Activated CD8-positive, alpha-beta T cell treated with anti-CD3 and anti-CD28 coated beads for 36 hours (primary cell): ENCODE data around the gene HNF1A. TPM values are rescaled to one million over a fixed set of nuclear protein-coding genes. Genes with fewer than 3 reads are reported as not detected.

Experiments used
- ATAC-seq: fragments of 200-7000 bp; cut with Tn5 transposase; one replicate; pipeline ENCODE4 v1.10.0; 2021; ENCODE audit warnings: mild to moderate bottlenecking, moderate library complexity
- CTCF ChIA-PET: fragments of 350-600 bp; sonication (Branson Sonifier 250); formaldehyde crosslinking; loops from one replicate; lab custom pipeline; 2021; ENCODE audit warnings: antibody characterized with exemption; lab: Charles Lee
- POLR2A ChIA-PET: fragments of 350-600 bp; sonication (Branson Sonifier 250); formaldehyde crosslinking; loops from one replicate; lab custom pipeline; 2021; ENCODE audit warnings: antibody characterized with exemption; lab: Charles Lee
- DNase-seq: peaks from one replicate; pipeline ENCODE4 v3.0.0-alpha.2; 2020
- H3K27ac Mint-ChIP-seq: one replicate; pipeline ENCODE4 v1.8.0; 2021; ENCODE audit warnings: mild to moderate bottlenecking, mixed read lengths
- H3K27me3 Mint-ChIP-seq: one replicate; pipeline ENCODE4 v1.8.0; 2021; ENCODE audit warnings: mixed read lengths
- H3K36me3 Mint-ChIP-seq: one replicate; pipeline ENCODE4 v1.8.0; 2021; ENCODE audit warnings: low read depth, mixed read lengths
- H3K4me1 Mint-ChIP-seq: one replicate; pipeline ENCODE4 v1.8.0; 2021; ENCODE audit warnings: low read depth, mixed read lengths
- H3K4me3 Mint-ChIP-seq: one replicate; pipeline ENCODE4 v1.8.0; 2021; ENCODE audit warnings: mild to moderate bottlenecking, moderate library complexity, mixed read lengths
- H3K9me3 Mint-ChIP-seq: one replicate; pipeline ENCODE4 v1.8.0; 2021; ENCODE audit warnings: mixed read lengths
- intact Hi-C: fragments of 100-400 bp; cut with micrococcal nuclease; formaldehyde crosslinking; loops from one replicate; pipeline ENCODE4 v1.10.0; 2022
- total RNA-seq, 2 experiments: library from RNA; stranded (reverse); gene quantifications; one replicate each; pipeline ENCODE4 v1.2.3, GENCODE V29; 2021
- TF ChIP-seq, protein P1 (sequence below): fragments of 200-600 bp; IDR thresholded peaks from one replicate; pipeline ENCODE4 v1.8.0; 2022; ENCODE audit warnings: antibody characterized with exemption, mild to moderate bottlenecking

The HNF1A gene
- total RNA-seq, 2 experiments from 2014 or later, result not detected

DNA sequence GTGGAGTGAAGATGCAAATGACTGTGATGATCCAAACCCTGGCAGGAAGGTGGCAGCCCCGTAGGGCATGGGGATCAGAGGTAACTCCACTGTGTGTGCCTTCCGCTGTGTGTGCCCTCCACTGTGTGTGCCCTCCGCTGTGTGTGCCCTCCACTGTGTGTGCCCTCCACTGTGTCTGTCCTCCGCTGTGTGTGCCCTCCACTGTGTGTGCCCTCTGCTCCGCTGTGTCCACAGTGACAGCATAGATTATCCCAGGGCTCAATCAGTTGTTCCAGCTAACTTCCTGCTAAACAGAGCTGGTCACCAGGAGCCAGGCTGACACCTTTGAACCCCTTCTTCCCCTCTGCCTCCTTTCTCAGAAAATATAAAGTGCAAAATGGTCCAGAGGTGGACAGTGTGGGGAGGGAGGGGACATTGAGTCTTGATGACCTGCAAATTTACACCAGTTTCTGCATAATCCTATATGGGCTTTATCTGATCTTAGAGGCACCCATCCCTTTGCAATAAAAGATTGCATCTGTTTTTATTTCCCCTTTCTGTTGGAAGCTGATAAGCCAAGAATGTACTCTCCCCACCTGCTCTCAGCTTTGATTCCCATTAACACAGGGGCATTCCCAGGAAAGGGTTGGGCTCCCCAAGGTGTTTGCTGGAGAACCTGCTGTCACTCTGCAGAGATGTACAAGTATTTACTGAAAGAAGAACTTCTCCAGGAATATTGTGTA lies 21.6 kb upstream of the HNF1A start:
- POLR2A ChIA-PET, result no interaction called here

DNA sequence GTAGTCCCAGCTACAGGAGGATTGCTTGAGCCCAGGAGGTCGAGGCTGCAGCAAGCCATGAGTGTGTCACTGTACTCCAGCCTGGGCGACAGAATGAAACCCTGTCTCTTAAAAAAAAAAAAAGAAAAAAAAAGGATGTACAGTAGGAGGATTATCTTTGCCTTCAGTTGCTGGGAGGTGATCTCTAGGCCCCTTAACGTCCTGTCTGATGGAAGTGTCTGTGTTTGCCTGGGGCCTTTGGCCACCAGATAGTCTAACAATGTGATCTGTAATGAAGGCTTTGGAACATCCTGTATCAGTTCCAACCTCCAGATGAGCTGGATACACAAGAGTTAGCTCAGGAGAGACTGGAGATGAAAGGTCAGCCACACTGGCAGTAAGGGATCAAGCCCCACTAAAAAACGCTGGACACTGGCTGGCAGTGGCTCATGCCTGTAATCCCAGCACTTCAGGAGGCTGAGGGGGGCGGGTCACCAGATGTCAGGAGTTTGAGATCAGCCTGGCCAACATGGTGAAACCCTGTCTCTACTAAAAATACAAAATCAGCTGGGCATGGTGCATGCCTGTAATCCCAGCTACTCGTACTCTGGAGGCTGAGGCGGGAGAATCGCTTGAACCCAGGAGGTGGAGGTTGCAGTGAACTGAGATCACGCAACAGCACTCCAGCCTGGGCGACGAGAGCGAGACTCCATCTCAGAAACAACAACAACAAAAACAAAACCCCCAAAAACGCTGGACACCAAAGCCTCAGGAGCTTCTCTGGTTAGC lies 19.0 kb upstream of the HNF1A start:
- no peaks in the 10 kb centered on the region for H3K36me3 Mint-ChIP-seq
- intact Hi-C loops, result no loop called here
- ChIA-PET CTCF (interaction anchor here (0.8 to 2.0 kb wide), 3 partner anchors 12 to 102 kb away, joined by 3 to 6 read pairs (median 5); no protein-coding TSS in a partner anchor), POLR2A (interaction anchor here (0.7 to 1.1 kb wide), 3 partner anchors 14 to 76 kb away, joined by 3 read pairs; no protein-coding TSS in a partner anchor)
- DNase-seq (no peak), ATAC-seq (no peak)
- TF ChIP-seq, protein P1, sequence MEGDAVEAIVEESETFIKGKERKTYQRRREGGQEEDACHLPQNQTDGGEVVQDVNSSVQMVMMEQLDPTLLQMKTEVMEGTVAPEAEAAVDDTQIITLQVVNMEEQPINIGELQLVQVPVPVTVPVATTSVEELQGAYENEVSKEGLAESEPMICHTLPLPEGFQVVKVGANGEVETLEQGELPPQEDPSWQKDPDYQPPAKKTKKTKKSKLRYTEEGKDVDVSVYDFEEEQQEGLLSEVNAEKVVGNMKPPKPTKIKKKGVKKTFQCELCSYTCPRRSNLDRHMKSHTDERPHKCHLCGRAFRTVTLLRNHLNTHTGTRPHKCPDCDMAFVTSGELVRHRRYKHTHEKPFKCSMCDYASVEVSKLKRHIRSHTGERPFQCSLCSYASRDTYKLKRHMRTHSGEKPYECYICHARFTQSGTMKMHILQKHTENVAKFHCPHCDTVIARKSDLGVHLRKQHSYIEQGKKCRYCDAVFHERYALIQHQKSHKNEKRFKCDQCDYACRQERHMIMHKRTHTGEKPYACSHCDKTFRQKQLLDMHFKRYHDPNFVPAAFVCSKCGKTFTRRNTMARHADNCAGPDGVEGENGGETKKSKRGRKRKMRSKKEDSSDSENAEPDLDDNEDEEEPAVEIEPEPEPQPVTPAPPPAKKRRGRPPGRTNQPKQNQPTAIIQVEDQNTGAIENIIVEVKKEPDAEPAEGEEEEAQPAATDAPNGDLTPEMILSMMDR, result no peak
- peak overlapping the region; percentile 72 for H3K27ac Mint-ChIP-seq
- peaks cover 37% of the 10 kb centered on the region for H3K4me1 Mint-ChIP-seq
- H3K27me3 Mint-ChIP-seq, result no peaks in the 10 kb centered on the region
- H3K4me3 Mint-ChIP-seq, result peak overlapping the region; percentile 6
- H3K9me3 Mint-ChIP-seq, result no peaks in the 10 kb centered on the region

More for the DNA sequence above, 21.6 kb upstream of the HNF1A start:
- Mint-ChIP-seq H3K36me3 (no peaks in the 10 kb centered on the region), H3K27ac (no peak overlapping the region), H3K27me3 (no peaks in the 10 kb centered on the region), H3K4me3 (no peak overlapping the region), H3K9me3 (no peaks in the 10 kb centered on the region), H3K4me1 (peaks cover 24% of the 10 kb centered on the region)
- ATAC-seq (no peak), DNase-seq (no peak)
- TF ChIP-seq, protein P1, result no peak
- CTCF ChIA-PET, result interaction anchor here (0.7 to 1.7 kb wide), 2 partner anchors 13 to 15 kb away, joined by 3 to 7 read pairs; no protein-coding TSS in a partner anchor
- intact Hi-C loops, result no loop called here

GRCh38 chr12:120960657-120961056 lies 17.7 kb upstream of the HNF1A start:
- no peaks in the 10 kb centered on the region for H3K27me3 Mint-ChIP-seq
- H3K36me3 Mint-ChIP-seq, result no peaks in the 10 kb centered on the region
- intact Hi-C loops, result loop anchor here (10.0 kb wide), 2 partner anchors 106 to 376 kb away; partner anchors contain the start of gene POP5
- TF ChIP-seq, protein P1, result no peak
- ChIA-PET POLR2A (no interaction called here), CTCF (interaction anchor here (1.0 to 2.3 kb wide), 3 partner anchors 9 to 104 kb away, joined by 3 to 11 read pairs (median 3); no protein-coding TSS in a partner anchor)
- DNase-seq (peak; percentile 55), ATAC-seq (peak; percentile 28)
- peaks cover 37% of the 10 kb centered on the region for H3K4me1 Mint-ChIP-seq
- peak overlapping the region; percentile 39 for H3K27ac Mint-ChIP-seq
- H3K9me3 Mint-ChIP-seq, result no peaks in the 10 kb centered on the region
- no peak overlapping the region for H3K4me3 Mint-ChIP-seq

DNA sequence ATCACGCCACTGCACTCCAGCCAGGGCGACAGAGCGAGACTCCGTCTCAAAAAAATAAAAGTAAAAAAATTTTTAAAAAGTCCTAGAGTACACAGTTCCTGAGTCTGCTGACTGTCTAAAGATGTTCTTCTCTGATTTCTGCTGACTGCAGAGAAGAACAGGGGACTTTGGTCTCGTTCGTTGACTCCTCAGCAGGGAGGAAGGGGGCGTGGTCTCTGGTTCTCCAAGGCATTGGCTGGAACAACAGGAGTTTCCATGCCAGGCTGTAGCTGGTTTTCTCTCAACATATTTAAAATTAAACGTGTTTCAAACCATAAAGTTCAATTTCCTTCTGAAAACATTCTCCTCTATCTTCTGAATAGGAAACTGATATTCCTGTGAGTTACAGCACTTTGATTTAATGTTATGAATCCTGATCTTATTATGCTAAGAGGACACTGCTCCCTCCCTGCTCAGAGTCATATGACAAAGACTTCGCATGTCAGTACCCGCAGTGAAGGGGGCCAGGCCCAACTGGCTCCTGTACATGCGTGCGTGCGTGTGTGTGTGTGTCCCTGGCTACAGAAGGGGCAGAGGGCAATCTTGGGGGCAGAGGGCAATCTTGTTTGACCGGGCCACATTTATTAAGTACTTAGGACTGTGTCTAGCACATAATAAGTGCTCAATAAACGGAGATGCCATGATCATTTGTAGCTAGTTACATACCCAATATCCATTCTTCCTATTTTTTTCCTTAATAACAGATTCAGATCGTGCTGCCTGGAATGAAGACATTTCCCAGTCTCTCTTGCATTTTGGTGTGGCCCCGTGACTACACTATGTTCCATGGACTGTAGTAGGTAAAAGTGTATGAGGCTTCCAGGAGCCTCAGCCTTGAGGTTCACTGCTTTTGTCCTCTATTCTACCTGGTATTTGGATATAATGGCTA lies 16.5 kb upstream of the HNF1A start:
- intact Hi-C loops, result loop anchor here (10.0 kb wide), 2 partner anchors 107 to 377 kb away; partner anchors contain the start of gene POP5
- H3K9me3 Mint-ChIP-seq, result no peaks in the 10 kb centered on the region
- H3K36me3 Mint-ChIP-seq, result no peaks in the 10 kb centered on the region
- CTCF ChIA-PET, result interaction anchor here (1.5 to 2.3 kb wide), 4 partner anchors 8 to 313 kb away, joined by 3 to 11 read pairs (median 8); no protein-coding TSS in a partner anchor
- no peak for DNase-seq
- peaks cover 37% of the 10 kb centered on the region for H3K4me1 Mint-ChIP-seq
- POLR2A ChIA-PET, result no interaction called here
- ATAC-seq, result no peak
- no peaks in the 10 kb centered on the region for H3K27me3 Mint-ChIP-seq
- H3K27ac Mint-ChIP-seq, result peak overlapping the region; percentile 12
- TF ChIP-seq, protein P1, result no peak
- H3K4me3 Mint-ChIP-seq, result no peak overlapping the region
